BE2C (cell line): ENCODE measurements around the gene SRRM4.

Source experiments
- DNase-seq: peaks from one replicate; pipeline ENCODE4 v3.0.0-alpha.2; 2020
- H3K27me3 ChIP-seq: fragments of 250-450 bp; sonication (Bioruptor Pico); 2 replicates; pipeline ENCODE4 v1.5.1; 2020; ENCODE audit warnings: mild to moderate bottlenecking
- H3K36me3 ChIP-seq: fragments of 250-450 bp; sonication (Bioruptor Pico); 2 replicates; pipeline ENCODE4 v1.5.1; 2020; ENCODE audit warnings: mild to moderate bottlenecking
- H3K4me1 ChIP-seq: fragments of 250-450 bp; sonication (Bioruptor Pico); 2 replicates; pipeline ENCODE4 v1.5.1; 2020
- H3K4me3 ChIP-seq: 2 replicates; pipeline ENCODE4 v1.5.1; 2011; ENCODE audit warnings: low read depth, low read length
- H3K9me3 ChIP-seq: fragments of 250-450 bp; sonication (Bioruptor Pico); 2 replicates; pipeline ENCODE4 v1.5.1; 2020
- CTCF ChIP-seq: IDR thresholded peaks from 2 replicates; pipeline ENCODE4 v1.5.1; 2012; ENCODE audit warnings: mild to moderate bottlenecking, low read depth, low read length

SRRM4 gene

GRCh38 chr12:118960865-118961264, 20.5 kb upstream of the SRRM4 start:
- Histone ChIP-seq H3K9me3 (no peaks in the 10 kb centered on the region), H3K36me3 (no peaks in the 10 kb centered on the region), H3K4me3 (no peak overlapping the region), H3K4me1 (no peaks in the 10 kb centered on the region), H3K27me3 (peaks cover 13% of the 10 kb centered on the region; the same call in 1 of the 2 replicates)
- no peak for DNase-seq
- TF ChIP-seq CTCF, result no peak

- DNase-seq, result no peak
- H3K9me3 ChIP-seq, result no peaks in the 10 kb centered on the region
- no peaks in the 10 kb centered on the region for H3K4me1 ChIP-seq
- H3K4me3 ChIP-seq, result no peak overlapping the region
- no peaks in the 10 kb centered on the region for H3K36me3 ChIP-seq
- peaks cover 6% of the 10 kb centered on the region; the same call in 1 of the 2 replicates for H3K27me3 ChIP-seq
- no peak for TF ChIP-seq CTCF
Observed at GRCh38 chr12:118964988-118965387, 16.4 kb upstream of the SRRM4 start.

- no peaks in the 10 kb centered on the region for H3K36me3 ChIP-seq
- TF ChIP-seq CTCF, result no peak
- no peaks in the 10 kb centered on the region for H3K9me3 ChIP-seq
- H3K4me1 ChIP-seq, result no peaks in the 10 kb centered on the region
- no peak for DNase-seq
- peaks cover 15% of the 10 kb centered on the region for H3K27me3 ChIP-seq
- H3K4me3 ChIP-seq, result no peak overlapping the region
Observed at GRCh38 chr12:118970856-118971255, 10.5 kb upstream of the SRRM4 start.

GRCh38 chr12:118972982-118973381, 8.4 kb upstream of the SRRM4 start:
- Histone ChIP-seq H3K27me3 (peaks cover 19% of the 10 kb centered on the region), H3K36me3 (no peaks in the 10 kb centered on the region), H3K9me3 (no peaks in the 10 kb centered on the region), H3K4me1 (no peaks in the 10 kb centered on the region), H3K4me3 (no peak overlapping the region)
- DNase-seq, result no peak
- no peak for TF ChIP-seq CTCF

- Histone ChIP-seq H3K9me3 (no peaks in the 10 kb centered on the region), H3K4me3 (peak overlapping the region; percentile 91)
Observed at GRCh38 chr12:118979763-118980406, 1.5 kb upstream of the SRRM4 start.

More at GRCh38 chr12:118979763-118980406, 1.5 kb upstream of the SRRM4 start:
- H3K36me3 ChIP-seq, result peaks cover 1% of the 10 kb centered on the region; the same call in 1 of the 2 replicates
- peak; percentile 82 for DNase-seq
- H3K27me3 ChIP-seq, result peaks cover 5% of the 10 kb centered on the region
- no peaks in the 10 kb centered on the region; the same call in 1 of the 2 replicates for H3K4me1 ChIP-seq
- peak; percentile 97 for TF ChIP-seq CTCF
